Ammon's horn (tissue), 1 donor: ENCODE results near the gene EML4.
"Not testable (repeated sequence)": the region's sequence is repeated elsewhere in the genome, so short reads cannot be mapped to it uniquely, and the experiment has no call there.

Source experiments
- DNase-seq: peaks from one replicate; pipeline ENCODE4 v3.0.0-alpha.2; 2016; ENCODE audit warnings: low spot score

The EML4 gene

GRCh38 chr2:42353792-42354429 is 184.8 kb downstream of the EML4 start:
- no peak for DNase-seq

GRCh38 chr2:42359304-42359964 is 190.3 kb downstream of the EML4 start:
- DNase-seq: no peak

GRCh38 chr2:42359965-42360483 is 190.9 kb downstream of the EML4 start:
- no peak for DNase-seq

GRCh38 chr2:42360493-42360889 is 191.3 kb downstream of the EML4 start:
- no peak for DNase-seq

GRCh38 chr2:42360890-42361727 is 192.0 kb downstream of the EML4 start, which contains the start of gene COX7A2L:
TSS of gene COX7A2L (minus strand) at chr2:42361217. CDS start at chr2:42361161, 56 bp downstream.
- DNase-seq: peak; percentile 98

GRCh38 chr2:42361728-42362283 is 192.7 kb downstream of the EML4 start:
- DNase-seq: no peak

- peak; percentile 55 for DNase-seq
Observed at GRCh38 chr2:42363413-42363812, 194.3 kb downstream of the EML4 start.

GRCh38 chr2:42364658-42365057 is 195.5 kb downstream of the EML4 start:
- no peak for DNase-seq

GRCh38 chr2:42366411-42366810 is 197.3 kb downstream of the EML4 start:
- no peak for DNase-seq

- DNase-seq: peak; percentile 55
Observed at GRCh38 chr2:42367835-42368234, 198.7 kb downstream of the EML4 start.

GRCh38 chr2:42368817-42369531 is 199.8 kb downstream of the EML4 start:
- no peak for DNase-seq

GRCh38 chr2:42369532-42370229 is 200.5 kb downstream of the EML4 start:
- DNase-seq: no peak

GRCh38 chr2:42371611-42372473 is 202.7 kb downstream of the EML4 start:
- DNase-seq: no peak

GRCh38 chr2:42372474-42373200 is 203.5 kb downstream of the EML4 start:
- no peak for DNase-seq

GRCh38 chr2:42376758-42377157 is 207.6 kb downstream of the EML4 start:
- DNase-seq: no peak

- no peak for DNase-seq
Observed at GRCh38 chr2:42378415-42378814, 209.3 kb downstream of the EML4 start.

GRCh38 chr2:42380026-42380425 is 210.9 kb downstream of the EML4 start:
- not testable (repeated sequence) for DNase-seq

- no peak for DNase-seq
Observed at GRCh38 chr2:42382144-42382543, 213.0 kb downstream of the EML4 start.
